ENCODE measurements around the gene GIPC1.

DNA sequence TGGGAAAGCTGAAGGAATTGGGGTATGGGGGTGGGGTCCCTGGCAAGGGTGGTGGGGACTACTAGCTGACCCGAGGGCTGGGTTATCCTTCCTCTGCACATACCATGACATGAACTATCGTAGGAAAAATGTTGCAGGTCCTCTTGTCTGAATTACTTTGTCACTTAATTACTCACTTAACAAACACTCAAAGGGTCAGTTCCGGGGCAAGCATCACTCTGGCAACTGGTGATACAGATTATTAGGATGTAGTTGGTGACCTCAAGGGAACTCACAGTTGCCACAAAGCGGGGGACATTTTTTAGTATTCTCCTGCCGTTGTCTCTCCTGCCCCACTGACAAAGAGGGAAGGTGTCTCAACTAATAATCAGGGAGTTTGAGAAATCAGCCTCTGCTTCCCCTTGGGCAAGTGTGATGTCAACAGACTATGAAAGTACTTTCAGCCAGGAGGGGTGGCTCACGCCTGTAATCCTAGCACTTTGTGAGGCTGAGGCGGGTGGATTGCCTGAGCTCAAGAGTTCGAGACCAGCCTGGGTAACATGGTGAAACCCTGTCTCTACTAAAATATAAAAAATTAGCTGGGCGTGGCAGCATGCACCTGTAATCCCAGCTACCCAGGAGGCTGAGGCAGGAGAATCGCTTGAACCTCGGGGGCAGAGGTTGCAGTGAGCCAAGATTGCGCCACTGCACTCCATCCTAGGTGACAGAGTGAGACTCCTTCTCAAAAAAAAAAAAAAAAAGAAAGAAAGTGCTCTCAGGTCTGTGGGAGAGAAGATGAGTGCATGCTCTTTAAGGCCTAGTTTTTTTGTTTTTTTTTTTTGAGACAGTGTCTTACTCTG is 12.0 kb upstream of the GIPC1 start:
- TF ChIP-seq, protein P1, sequence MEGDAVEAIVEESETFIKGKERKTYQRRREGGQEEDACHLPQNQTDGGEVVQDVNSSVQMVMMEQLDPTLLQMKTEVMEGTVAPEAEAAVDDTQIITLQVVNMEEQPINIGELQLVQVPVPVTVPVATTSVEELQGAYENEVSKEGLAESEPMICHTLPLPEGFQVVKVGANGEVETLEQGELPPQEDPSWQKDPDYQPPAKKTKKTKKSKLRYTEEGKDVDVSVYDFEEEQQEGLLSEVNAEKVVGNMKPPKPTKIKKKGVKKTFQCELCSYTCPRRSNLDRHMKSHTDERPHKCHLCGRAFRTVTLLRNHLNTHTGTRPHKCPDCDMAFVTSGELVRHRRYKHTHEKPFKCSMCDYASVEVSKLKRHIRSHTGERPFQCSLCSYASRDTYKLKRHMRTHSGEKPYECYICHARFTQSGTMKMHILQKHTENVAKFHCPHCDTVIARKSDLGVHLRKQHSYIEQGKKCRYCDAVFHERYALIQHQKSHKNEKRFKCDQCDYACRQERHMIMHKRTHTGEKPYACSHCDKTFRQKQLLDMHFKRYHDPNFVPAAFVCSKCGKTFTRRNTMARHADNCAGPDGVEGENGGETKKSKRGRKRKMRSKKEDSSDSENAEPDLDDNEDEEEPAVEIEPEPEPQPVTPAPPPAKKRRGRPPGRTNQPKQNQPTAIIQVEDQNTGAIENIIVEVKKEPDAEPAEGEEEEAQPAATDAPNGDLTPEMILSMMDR (IDR thresholded peaks at IDR 0.05): no peak
- no peak for TF ChIP-seq POLR2A (IDR thresholded peaks at IDR 0.05)

Measured in esophagus squamous epithelium (tissue), 4 donors.